GM19324 (cell line): Measurements from ENCODE around the gene STIM1.
"Not testable (repeated sequence)": the region's sequence is repeated elsewhere in the genome, so short reads cannot be mapped to it uniquely, and the experiment has no call there.

Experiments
- ATAC-seq: cut with Tn5 transposase; IDR thresholded peaks from one replicate; pipeline ENCODE4 v1.9.1; 2021; ENCODE audit warnings: mild to moderate bottlenecking, moderate library complexity; ENCODE audit not compliant: unreplicated experiment, low FRiP score

Gene STIM1

GRCh38 chr11:4086575-4087353, 231.3 kb downstream of the STIM1 start:
- ATAC-seq, result no peak

- ATAC-seq, result no peak
Observed at GRCh38 chr11:4087551-4087950, 232.1 kb downstream of the STIM1 start.

- no peak for ATAC-seq
Observed at GRCh38 chr11:4090258-4090657, 234.8 kb downstream of the STIM1 start.

GRCh38 chr11:4092026-4092425, 236.6 kb downstream of the STIM1 start:
- no peak for ATAC-seq

GRCh38 chr11:4093519-4094347, 238.3 kb downstream of the STIM1 start:
- no peak for ATAC-seq

GRCh38 chr11:4094348-4095291, 239.2 kb downstream of the STIM1 start, which contains the start of gene RRM1:
Gene RRM1 (plus strand): TSS chr11:4094799. CDS start chr11:4095013, 214 bp downstream.
- peak; percentile 94 for ATAC-seq

GRCh38 chr11:4095509-4096230, 240.2 kb downstream of the STIM1 start:
- ATAC-seq, result no peak

GRCh38 chr11:4098026-4098621, 242.7 kb downstream of the STIM1 start:
- ATAC-seq, result no peak

GRCh38 chr11:4102711-4103110, 247.2 kb downstream of the STIM1 start:
- ATAC-seq, result no peak

- no peak for ATAC-seq
Observed at GRCh38 chr11:4103269-4103668, 247.8 kb downstream of the STIM1 start.

GRCh38 chr11:4105916-4106315, 250.5 kb downstream of the STIM1 start:
- ATAC-seq, result no peak

- ATAC-seq, result no peak
Observed at GRCh38 chr11:4111834-4112233, 256.4 kb downstream of the STIM1 start.

- no peak for ATAC-seq
Observed at GRCh38 chr11:4115128-4115527, 259.7 kb downstream of the STIM1 start.

- ATAC-seq, result no peak
Observed at GRCh38 chr11:4118107-4118506, 262.6 kb downstream of the STIM1 start.

GRCh38 chr11:4123218-4123617, 267.8 kb downstream of the STIM1 start:
- no peak for ATAC-seq

GRCh38 chr11:4125141-4125540, 269.7 kb downstream of the STIM1 start:
- ATAC-seq, result no peak

GRCh38 chr11:4127357-4127756, 271.9 kb downstream of the STIM1 start:
- no peak for ATAC-seq

- not testable (repeated sequence) for ATAC-seq
Observed at GRCh38 chr11:4130219-4130618, 274.8 kb downstream of the STIM1 start.

- no peak for ATAC-seq
Observed at GRCh38 chr11:4134806-4135205, 279.3 kb downstream of the STIM1 start.
